ENCODE results near the gene GOLGA2.

DNA sequence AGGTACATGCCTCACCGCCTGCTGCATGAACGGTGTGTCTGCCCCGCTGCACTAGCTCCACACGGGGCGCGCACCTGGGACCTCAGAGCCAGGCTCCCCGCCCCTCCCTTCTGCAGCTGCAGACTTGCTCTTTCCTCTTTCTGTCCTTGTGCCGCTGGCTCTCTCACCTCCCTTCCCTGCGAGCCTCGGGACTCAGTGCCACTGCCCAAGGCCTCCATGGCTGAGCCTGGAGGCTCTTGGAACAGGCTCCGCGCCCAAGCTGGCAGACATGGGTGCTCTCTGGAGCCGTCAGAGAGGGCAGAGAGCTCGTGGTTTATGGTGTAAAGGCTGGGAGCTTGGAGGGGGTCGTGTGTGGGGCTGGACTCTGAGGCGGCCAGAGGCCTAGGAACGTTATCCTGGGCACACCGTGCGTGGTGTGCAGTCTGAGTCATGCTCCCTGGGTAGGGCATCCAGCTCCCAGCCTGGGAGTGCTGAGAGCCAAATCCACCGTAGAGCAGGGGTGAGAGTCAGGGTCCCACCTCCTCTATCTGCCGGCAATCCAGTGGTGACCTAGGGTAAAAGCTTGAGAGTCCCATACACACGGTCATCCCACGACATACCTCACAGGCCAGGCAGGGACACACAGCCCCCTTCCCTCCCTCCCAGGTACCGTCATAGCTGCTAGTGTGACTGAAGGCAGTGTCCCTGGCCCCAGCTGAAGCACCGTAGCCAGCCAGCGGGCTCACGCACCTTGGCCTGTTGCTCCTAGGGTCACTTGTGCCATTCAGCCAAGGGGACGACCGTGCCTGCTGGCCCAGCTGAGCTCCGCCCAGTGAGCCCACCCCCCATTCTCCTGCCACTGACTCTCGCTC lies 22.4 kb downstream of the GOLGA2 start:
- TF ChIP-seq POLR2A (IDR thresholded peaks at IDR 0.05; ENCODE audit: low read depth, low read length) (no peak), POLR2AphosphoS5 (IDR thresholded peaks at IDR 0.05; ENCODE audit: low read depth, low read length) (no peak)

All from GM12892 (cell line).